Stomach (tissue), 9 donors: ENCODE data around the gene ANKRD39. TPM values are rescaled to one million over a fixed set of nuclear protein-coding genes. Genes with fewer than 3 reads are reported as not detected.
A peak's percentile ranks its signal among the peaks of the same experiment; 100 is the strongest.

ENCODE experiments used
- DNase-seq, 2 donors: peaks; one replicate each; pipeline versions ENCODE4 v3.0.0 to v3.0.0-alpha.2; 2013 to 2019
- H3K27ac ChIP-seq, 5 donors: fragments of 200-600 bp in 4 of 5; sonication (generic) in 4 of 5; one replicate each; pipeline ENCODE4 v1.5.1; 2013 to 2019; ENCODE audit warnings: mild to moderate bottlenecking in 1 of 5, moderate library complexity in 1 of 5
- H3K27me3 ChIP-seq, 3 donors: fragments of 200-600 bp; sonication (generic); one replicate each; pipeline ENCODE4 v1.5.1; 2017 to 2019; ENCODE audit warnings: mixed run types in 1 of 3
- H3K36me3 ChIP-seq, 4 donors: fragments of 200-600 bp; sonication (generic); 1 replicate in 3 of 4; 2 replicates in 1 of 4; pipeline ENCODE4 v1.5.1; 2016 to 2019
- H3K4me1 ChIP-seq, 4 donors: fragments of 200-600 bp; sonication (generic); one replicate each; pipeline ENCODE4 v1.5.1; 2016 to 2019
- H3K4me3 ChIP-seq, 4 donors: fragments of 200-600 bp; sonication (generic) in 3 of 4; one replicate each; pipeline ENCODE4 v1.5.1; 2016 to 2019; ENCODE audit warnings: mild to moderate bottlenecking in 1 of 4
- H3K9me3 ChIP-seq, 4 donors: fragments of 200-600 bp; sonication (generic); one replicate each; pipeline ENCODE4 v1.5.1; 2016 to 2019
- EP300 ChIP-seq: sonication (generic); formaldehyde crosslinking; IDR thresholded peaks from one replicate; pipeline ENCODE4 v1.6.1; 2017; ENCODE audit warnings: antibody characterized with exemption
- POLR2A ChIP-seq, 4 donors: fragments of 450-650 bp; IDR thresholded peaks; one replicate each; pipeline ENCODE4 v1.6.1; 2016; ENCODE audit warnings: antibody characterized with exemption in 4 of 4, control low read depth in 2 of 4, mild to moderate bottlenecking in 1 of 4, moderate library complexity in 1 of 4
- POLR2AphosphoS5 ChIP-seq, 3 donors: sonication (generic); formaldehyde crosslinking; IDR thresholded peaks; one replicate each; pipeline ENCODE4 v1.6.1; 2016; ENCODE audit warnings: antibody characterized with exemption in 3 of 3
- WGBS, 5 donors: extraction: QIAGEN DNeasy Blood & Tissue Kit in 3 of 5; methylation state at CpG; one replicate each; pipeline versions ENCODE4 v1.1.5 to v1.1.7; 2013 to 2018; 5-methylcytosine and 5-hydroxymethylcytosine counted together
- intact Hi-C: fragments of 100-400 bp; cut with DNase I; formaldehyde crosslinking; loops from one replicate; pipeline ENCODE4 v1.15.1; 2023; ENCODE audit warnings: low total_unique reads
- polyA plus RNA-seq, 3 donors: library from polyadenylated mRNA; stranded (reverse); fragments of 200-250 nt; gene quantifications; one replicate each; pipeline ENCODE4 v1.2.3, GENCODE V29; 2013
- total RNA-seq, 5 donors: library from RNA; depleted of rRNA; stranded (reverse); fragments of >200 nt; gene quantifications; one replicate each; pipeline versions ENCODE4 v1.1.0 to v1.2.3, GENCODE V29; 2014 to 2016
- TF ChIP-seq, protein P1 (sequence below), 7 experiments: fragments of 450-650 bp in 4 of 7; fragments of 200-600 bp in 3 of 7; sonication (generic) in 3 of 7; IDR thresholded peaks; one replicate each; pipeline ENCODE4 v1.5.1; 2016 to 2019; ENCODE audit warnings: antibody characterized with exemption in 7 of 7, control low read depth in 2 of 7, mild to moderate bottlenecking in 1 of 7
- donor health status: healthy with polysubstance abuse.
- donor health status: Bipolar disorder and iron deficiency.
- donor health status: healthy.

ANKRD39 gene
- total and polyA plus RNA-seq, 8 donors = 2.8 to 32.1 (median 12.8) TPM

DNA sequence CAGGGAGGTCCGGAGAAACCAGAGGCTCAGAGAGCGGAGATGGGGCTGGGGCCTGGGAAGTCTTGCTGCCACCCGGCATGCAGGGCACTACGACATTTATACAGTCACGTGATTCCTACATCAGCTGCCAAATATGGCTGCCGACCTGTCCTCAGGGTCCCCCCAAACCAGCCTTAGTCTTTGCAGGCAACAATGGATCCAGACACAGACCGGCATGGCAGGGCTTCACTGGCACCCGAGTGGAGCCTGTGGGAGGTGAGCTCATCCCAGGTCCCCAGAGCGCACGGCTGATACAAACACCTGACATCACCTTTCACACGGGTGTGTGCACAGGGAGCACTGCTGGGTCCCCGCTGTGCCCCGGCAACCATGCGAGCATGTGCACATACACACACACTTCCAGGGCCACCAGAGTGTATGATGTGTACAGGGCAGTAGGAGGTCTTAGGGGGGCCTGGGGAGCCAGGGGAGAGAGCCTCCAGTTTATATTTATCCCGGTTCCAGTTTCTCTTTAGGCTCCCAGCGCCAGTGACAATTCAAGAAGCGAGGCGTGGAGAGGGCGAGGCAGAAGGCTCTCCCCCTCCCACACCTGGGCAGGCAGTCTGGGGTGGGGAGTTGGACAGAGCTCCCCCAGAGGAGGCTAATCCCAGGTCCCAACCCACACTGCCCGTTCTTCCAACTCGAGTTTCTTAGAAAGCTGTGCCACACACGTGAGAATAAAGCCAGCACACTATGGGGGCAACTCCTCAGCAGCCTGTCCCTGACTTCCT lies 9.4 kb upstream of the ANKRD39 start:
- H3K36me3 ChIP-seq = peaks cover 40 to 53% (median 48%) of the 10 kb centered on the region in 4 donors
- intact Hi-C loops = no loop called here
- peak overlapping the region; percentile 91 to 99 (median 97) for H3K27ac ChIP-seq
- TF ChIP-seq POLR2A (IDR thresholded peaks at IDR 0.05) (no peak), POLR2AphosphoS5 (IDR thresholded peaks at IDR 0.05) (no peak), EP300 (no peak)
- TF ChIP-seq, protein P1, sequence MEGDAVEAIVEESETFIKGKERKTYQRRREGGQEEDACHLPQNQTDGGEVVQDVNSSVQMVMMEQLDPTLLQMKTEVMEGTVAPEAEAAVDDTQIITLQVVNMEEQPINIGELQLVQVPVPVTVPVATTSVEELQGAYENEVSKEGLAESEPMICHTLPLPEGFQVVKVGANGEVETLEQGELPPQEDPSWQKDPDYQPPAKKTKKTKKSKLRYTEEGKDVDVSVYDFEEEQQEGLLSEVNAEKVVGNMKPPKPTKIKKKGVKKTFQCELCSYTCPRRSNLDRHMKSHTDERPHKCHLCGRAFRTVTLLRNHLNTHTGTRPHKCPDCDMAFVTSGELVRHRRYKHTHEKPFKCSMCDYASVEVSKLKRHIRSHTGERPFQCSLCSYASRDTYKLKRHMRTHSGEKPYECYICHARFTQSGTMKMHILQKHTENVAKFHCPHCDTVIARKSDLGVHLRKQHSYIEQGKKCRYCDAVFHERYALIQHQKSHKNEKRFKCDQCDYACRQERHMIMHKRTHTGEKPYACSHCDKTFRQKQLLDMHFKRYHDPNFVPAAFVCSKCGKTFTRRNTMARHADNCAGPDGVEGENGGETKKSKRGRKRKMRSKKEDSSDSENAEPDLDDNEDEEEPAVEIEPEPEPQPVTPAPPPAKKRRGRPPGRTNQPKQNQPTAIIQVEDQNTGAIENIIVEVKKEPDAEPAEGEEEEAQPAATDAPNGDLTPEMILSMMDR (IDR thresholded peaks at IDR 0.05) = no peak
- H3K9me3 ChIP-seq = no peaks in the 10 kb centered on the region
- DNase-seq = peak in 1 of 2 donors; percentile 36
- 41 to 57% (median 49%) methylated on average over 19 to 22 of the region's 22 CpGs for WGBS, 5 donors
- peaks cover 46 to 82% (median 66%) of the 10 kb centered on the region in 4 donors for H3K4me1 ChIP-seq
- H3K27me3 ChIP-seq = peaks cover 0 to 22% (median 0%) of the 10 kb centered on the region in 3 donors
- peak overlapping the region; percentile 60 to 99 (median 96) for H3K4me3 ChIP-seq

DNA sequence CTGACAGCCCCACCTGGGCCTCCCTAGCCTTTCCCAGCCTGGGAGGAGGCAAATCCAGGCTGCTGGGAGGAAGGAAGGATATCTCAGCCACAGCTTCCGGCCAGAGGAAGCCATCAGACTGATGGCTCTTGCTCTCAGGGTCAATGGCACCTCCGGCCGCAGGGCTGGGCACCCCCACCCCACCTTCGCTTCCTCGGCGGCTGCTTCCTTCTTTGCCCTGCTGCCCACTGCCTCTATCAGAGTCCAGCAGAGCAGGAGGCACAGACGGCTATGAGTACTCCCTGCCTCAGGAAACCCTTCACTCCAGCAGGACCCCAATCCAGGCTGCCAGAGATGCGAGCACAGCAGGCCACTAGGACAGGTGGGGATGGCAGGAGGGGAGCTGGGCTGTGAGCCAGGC lies 8.8 kb upstream of the ANKRD39 start:
- Histone ChIP-seq H3K27ac (peak overlapping the region; percentile 18 to 99 (median 97)), H3K27me3 (peaks cover 0 to 22% (median 0%) of the 10 kb centered on the region in 3 donors), H3K4me3 (peak overlapping the region in 3 of 4 donors; percentile 60 to 99 (median 92)), H3K36me3 (peaks cover 46 to 59% (median 54%) of the 10 kb centered on the region in 4 donors), H3K9me3 (no peaks in the 10 kb centered on the region), H3K4me1 (peaks cover 46 to 84% (median 66%) of the 10 kb centered on the region in 4 donors)
- TF ChIP-seq POLR2A (IDR thresholded peaks at IDR 0.05) = no peak
- TF ChIP-seq, protein P1 (IDR thresholded peaks at IDR 0.05) = no peak
- no peak for TF ChIP-seq EP300
- 59 to 74% (median 67%) methylated on average over 8 of the region's 8 CpGs for WGBS, 5 donors
- DNase-seq = no peak
- intact Hi-C loops = no loop called here

DNA sequence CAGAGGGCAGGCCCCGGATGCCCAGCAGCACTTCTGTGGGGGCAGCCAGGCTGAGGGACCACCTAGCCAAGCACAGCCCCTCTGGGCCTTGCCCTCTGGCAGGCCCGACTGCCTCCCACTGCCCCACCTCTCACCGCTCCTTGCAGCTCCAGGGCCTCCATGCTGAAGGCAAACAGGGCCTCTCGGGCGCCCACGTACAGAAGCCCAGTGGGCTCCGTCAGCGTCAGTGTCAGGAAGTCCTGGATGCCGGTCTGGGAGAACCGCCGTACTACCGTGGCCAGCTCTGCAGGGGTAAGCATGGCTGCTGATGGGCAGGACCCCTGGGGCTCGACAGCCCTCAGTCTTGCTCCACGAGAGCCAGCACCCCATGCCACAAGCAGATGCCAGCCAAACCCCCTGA lies 8.3 kb upstream of the ANKRD39 start:
- H3K4me1 ChIP-seq = peaks cover 45 to 84% (median 64%) of the 10 kb centered on the region in 4 donors
- peaks cover 50 to 63% (median 58%) of the 10 kb centered on the region in 4 donors for H3K36me3 ChIP-seq
- TF ChIP-seq POLR2AphosphoS5 (IDR thresholded peaks at IDR 0.05) (no peak), EP300 (no peak), POLR2A (IDR thresholded peaks at IDR 0.05) (no peak)
- TF ChIP-seq, protein P1 (IDR thresholded peaks at IDR 0.05) = no peak
- no peaks in the 10 kb centered on the region for H3K9me3 ChIP-seq
- peak overlapping the region in 1 of 4 donors; percentile 60 for H3K4me3 ChIP-seq
- 64 to 90% (median 84%) methylated on average over 6 to 14 of the region's 14 CpGs for WGBS, 5 donors
- peak overlapping the region in 4 of 5 donors; percentile 91 to 99 (median 98) for H3K27ac ChIP-seq
- peak in 1 of 2 donors; percentile 6 for DNase-seq
- peaks cover 0 to 22% (median 0%) of the 10 kb centered on the region in 3 donors for H3K27me3 ChIP-seq
- intact Hi-C loops = no loop called here

DNA sequence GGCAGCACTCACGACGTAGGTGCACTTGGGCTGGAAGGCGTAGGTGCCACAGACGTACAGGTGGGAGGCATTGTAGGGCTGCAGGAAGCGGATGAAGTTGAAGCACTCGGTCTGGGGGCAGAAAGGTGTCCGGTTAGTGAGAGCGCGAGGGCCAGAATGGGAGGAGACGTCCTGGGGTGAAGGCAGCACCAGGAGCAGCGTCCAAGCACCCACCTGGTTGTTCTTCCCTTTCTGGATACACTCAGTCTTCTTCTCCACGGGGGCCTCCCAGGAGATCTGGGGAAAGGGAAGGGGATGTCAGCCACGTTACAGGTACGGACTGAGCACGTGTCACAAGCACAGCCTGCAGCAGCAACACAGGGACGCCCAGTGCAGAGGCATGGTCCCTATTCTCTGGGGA lies 7.8 kb upstream of the ANKRD39 start:
- H3K27me3 ChIP-seq = peaks cover 0 to 17% (median 0%) of the 10 kb centered on the region in 3 donors
- peak overlapping the region in 2 of 5 donors; percentile 34 to 91 for H3K27ac ChIP-seq
- DNase-seq = no peak
- no peaks in the 10 kb centered on the region for H3K9me3 ChIP-seq
- no peak for TF ChIP-seq POLR2A (IDR thresholded peaks at IDR 0.05)
- TF ChIP-seq POLR2AphosphoS5 (IDR thresholded peaks at IDR 0.05) = no peak
- no peak overlapping the region for H3K4me3 ChIP-seq
- intact Hi-C loops = no loop called here
- WGBS, 5 donors = 68 to 88% (median 78%) methylated on average over 15 to 16 of the region's 16 CpGs
- peaks cover 41 to 82% (median 59%) of the 10 kb centered on the region in 4 donors for H3K4me1 ChIP-seq
- H3K36me3 ChIP-seq = peaks cover 55 to 68% (median 63%) of the 10 kb centered on the region in 4 donors
